ENCODE results near the gene GMDS. TPM values are rescaled to one million over a fixed set of nuclear protein-coding genes. Genes with fewer than 3 reads are reported as not detected.

Gene GMDS
- total and polyA plus RNA-seq, 2 donors (not counting 1 experiment from before 2014, with no cell fraction given): 12.7 to 34.5 TPM

GRCh38 chr6:1703923-1704322, 541.5 kb downstream of the GMDS start:
- H2AFZ ChIP-seq (ENCODE audit: low read length): no peak overlapping the region
- H3K27me3 ChIP-seq (ENCODE audit: control insufficient read depth, insufficient read depth, low read length): no peaks in the 10 kb centered on the region
- no peak for TF ChIP-seq EZH2 (IDR thresholded peaks at IDR 0.05; ENCODE audit: low read length, missing control alignments)
- no peak overlapping the region for H3K4me2 ChIP-seq (ENCODE audit: extremely low read depth, insufficient read depth, low read length)
- no peak overlapping the region for H3K27ac ChIP-seq (ENCODE audit: insufficient read depth, low read length)
- DNase-seq (ENCODE audit: low read depth in 2 of 2): no peak
- H3K36me3 ChIP-seq (ENCODE audit: control insufficient read depth, insufficient read depth, low read length): no peaks in the 10 kb centered on the region
- H3K9me3 ChIP-seq (ENCODE audit: control insufficient read depth, insufficient read depth, low read depth, low read length): no peaks in the 10 kb centered on the region
- H3K4me1 ChIP-seq (ENCODE audit: control insufficient read depth, extremely low read depth, insufficient read depth, low read length): peaks cover 8% of the 10 kb centered on the region
- H3K79me2 ChIP-seq (ENCODE audit: control insufficient read depth, insufficient read depth, low read length): no peaks in the 10 kb centered on the region
- no peaks in the 10 kb centered on the region for H4K20me1 ChIP-seq (ENCODE audit: control insufficient read depth, extremely low read depth, insufficient read depth, low read length)
- H3K9ac ChIP-seq (ENCODE audit: insufficient read depth, low read length): no peak overlapping the region
- no peak overlapping the region for H3K4me3 ChIP-seq (replicated peaks in 1 of 4; ENCODE audit: control extremely low read depth in 1 of 4, insufficient read depth in 1 of 4, low read depth in 3 of 4, low read length in 4 of 4)

DNA sequence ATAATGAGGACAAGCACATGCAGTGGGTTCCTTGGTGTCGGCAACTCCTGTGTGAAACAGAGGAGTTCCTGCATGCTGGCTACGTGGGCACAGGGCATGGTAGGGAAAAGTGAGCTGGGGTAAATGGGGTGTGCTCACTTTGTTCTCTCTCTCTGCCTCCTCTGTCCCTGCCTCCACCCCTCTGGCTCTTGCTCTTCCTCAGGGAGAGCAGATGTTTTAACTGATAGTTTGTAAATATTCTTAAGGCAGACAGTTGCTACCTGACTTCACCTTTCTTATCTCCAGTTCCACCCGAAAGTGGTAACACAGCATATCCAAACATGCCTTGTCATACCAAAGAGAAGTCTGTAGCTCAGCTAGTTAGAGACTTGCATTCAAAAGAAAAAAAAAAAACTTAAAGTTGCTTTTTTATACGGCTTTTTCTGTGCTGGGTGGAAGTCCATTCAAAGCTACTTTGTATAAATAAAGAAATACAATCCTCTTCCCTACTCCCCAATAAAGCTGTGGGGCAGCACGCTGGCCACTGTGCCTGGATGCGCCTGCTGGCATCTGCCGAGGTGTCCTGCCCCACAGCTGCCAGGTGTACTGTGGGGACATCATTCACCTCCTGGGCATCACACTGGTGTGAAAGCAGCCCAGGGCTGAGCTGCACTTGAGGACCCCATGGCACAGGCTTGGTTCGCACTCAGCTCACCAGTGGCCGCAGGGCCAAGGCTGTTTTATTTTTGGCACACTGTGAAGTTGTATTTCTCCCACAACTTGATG, 542.1 kb downstream of the GMDS start:
- Histone ChIP-seq H3K4me1 (ENCODE audit: control insufficient read depth, extremely low read depth, insufficient read depth, low read length) (peaks cover 8% of the 10 kb centered on the region), H3K27ac (ENCODE audit: insufficient read depth, low read length) (no peak overlapping the region), H2AFZ (ENCODE audit: low read length) (no peak overlapping the region), H3K4me3 (replicated peaks in 1 of 4; ENCODE audit: control extremely low read depth in 1 of 4, insufficient read depth in 1 of 4, low read depth in 3 of 4, low read length in 4 of 4) (no peak overlapping the region), H3K27me3 (ENCODE audit: control insufficient read depth, insufficient read depth, low read length) (no peaks in the 10 kb centered on the region), H4K20me1 (ENCODE audit: control insufficient read depth, extremely low read depth, insufficient read depth, low read length) (no peaks in the 10 kb centered on the region), H3K36me3 (ENCODE audit: control insufficient read depth, insufficient read depth, low read length) (no peaks in the 10 kb centered on the region), H3K9ac (ENCODE audit: insufficient read depth, low read length) (no peak overlapping the region), H3K9me3 (ENCODE audit: control insufficient read depth, insufficient read depth, low read depth, low read length) (no peaks in the 10 kb centered on the region), H3K4me2 (ENCODE audit: extremely low read depth, insufficient read depth, low read length) (no peak overlapping the region), H3K79me2 (ENCODE audit: control insufficient read depth, insufficient read depth, low read length) (no peaks in the 10 kb centered on the region)
- DNase-seq (ENCODE audit: low read depth in 2 of 2): no peak
- TF ChIP-seq, protein P1, sequence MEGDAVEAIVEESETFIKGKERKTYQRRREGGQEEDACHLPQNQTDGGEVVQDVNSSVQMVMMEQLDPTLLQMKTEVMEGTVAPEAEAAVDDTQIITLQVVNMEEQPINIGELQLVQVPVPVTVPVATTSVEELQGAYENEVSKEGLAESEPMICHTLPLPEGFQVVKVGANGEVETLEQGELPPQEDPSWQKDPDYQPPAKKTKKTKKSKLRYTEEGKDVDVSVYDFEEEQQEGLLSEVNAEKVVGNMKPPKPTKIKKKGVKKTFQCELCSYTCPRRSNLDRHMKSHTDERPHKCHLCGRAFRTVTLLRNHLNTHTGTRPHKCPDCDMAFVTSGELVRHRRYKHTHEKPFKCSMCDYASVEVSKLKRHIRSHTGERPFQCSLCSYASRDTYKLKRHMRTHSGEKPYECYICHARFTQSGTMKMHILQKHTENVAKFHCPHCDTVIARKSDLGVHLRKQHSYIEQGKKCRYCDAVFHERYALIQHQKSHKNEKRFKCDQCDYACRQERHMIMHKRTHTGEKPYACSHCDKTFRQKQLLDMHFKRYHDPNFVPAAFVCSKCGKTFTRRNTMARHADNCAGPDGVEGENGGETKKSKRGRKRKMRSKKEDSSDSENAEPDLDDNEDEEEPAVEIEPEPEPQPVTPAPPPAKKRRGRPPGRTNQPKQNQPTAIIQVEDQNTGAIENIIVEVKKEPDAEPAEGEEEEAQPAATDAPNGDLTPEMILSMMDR (conservative IDR thresholded peaks at IDR 0.05 in 1 of 2, IDR thresholded peaks at IDR 0.05 in 1 of 2; ENCODE audit: low read depth in 1 of 2, low read length in 2 of 2): no peak
- TF ChIP-seq EZH2 (IDR thresholded peaks at IDR 0.05; ENCODE audit: low read length, missing control alignments): no peak

- no peak overlapping the region for H3K27ac ChIP-seq (ENCODE audit: insufficient read depth, low read length)
- no peak overlapping the region for H3K9ac ChIP-seq (ENCODE audit: insufficient read depth, low read length)
- H3K9me3 ChIP-seq (ENCODE audit: control insufficient read depth, insufficient read depth, low read depth, low read length): no peaks in the 10 kb centered on the region
- TF ChIP-seq, protein P1 (conservative IDR thresholded peaks at IDR 0.05 in 1 of 2, IDR thresholded peaks at IDR 0.05 in 1 of 2; ENCODE audit: low read depth in 1 of 2, low read length in 2 of 2): no peak
- TF ChIP-seq EZH2 (IDR thresholded peaks at IDR 0.05; ENCODE audit: low read length, missing control alignments): no peak
- no peaks in the 10 kb centered on the region for H3K79me2 ChIP-seq (ENCODE audit: control insufficient read depth, insufficient read depth, low read length)
- no peak overlapping the region for H3K4me2 ChIP-seq (ENCODE audit: extremely low read depth, insufficient read depth, low read length)
- H3K4me3 ChIP-seq (replicated peaks in 1 of 4; ENCODE audit: control extremely low read depth in 1 of 4, insufficient read depth in 1 of 4, low read depth in 3 of 4, low read length in 4 of 4): no peak overlapping the region
- no peaks in the 10 kb centered on the region for H3K27me3 ChIP-seq (ENCODE audit: control insufficient read depth, insufficient read depth, low read length)
- DNase-seq (ENCODE audit: low read depth in 2 of 2): no peak
- no peaks in the 10 kb centered on the region for H3K36me3 ChIP-seq (ENCODE audit: control insufficient read depth, insufficient read depth, low read length)
- H3K4me1 ChIP-seq (ENCODE audit: control insufficient read depth, extremely low read depth, insufficient read depth, low read length): peaks cover 8% of the 10 kb centered on the region
- H2AFZ ChIP-seq (ENCODE audit: low read length): no peak overlapping the region
- no peaks in the 10 kb centered on the region for H4K20me1 ChIP-seq (ENCODE audit: control insufficient read depth, extremely low read depth, insufficient read depth, low read length)
These were observed 542.8 kb downstream of the GMDS start for GRCh38 chr6:1702580-1703051.

All from fibroblast of lung (primary cell).